Measurements from ENCODE around the gene OSBPL8.

Gene OSBPL8

DNA sequence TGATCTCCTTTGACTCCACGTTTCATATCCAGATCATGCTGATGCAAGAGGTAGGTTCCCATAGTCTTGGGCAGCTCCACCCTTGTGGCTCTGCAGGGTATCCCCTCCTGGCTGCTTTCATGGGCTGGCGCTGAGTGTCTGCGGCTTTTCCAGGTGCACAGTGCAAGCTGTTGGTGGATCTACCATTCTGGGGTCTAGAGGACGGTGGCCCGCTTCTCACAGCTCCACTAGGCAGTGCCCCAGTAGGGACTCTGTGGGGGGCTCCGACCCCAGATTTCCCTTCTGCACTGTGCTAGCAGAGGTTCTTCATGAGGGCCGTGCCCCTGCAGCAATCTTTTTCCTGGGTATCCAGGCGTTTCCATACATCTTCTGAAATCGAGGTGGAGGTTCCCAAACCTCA is 199.3 kb downstream of the OSBPL8 start:
- Histone ChIP-seq H3K9me2 (replicated peaks; ENCODE audit: insufficient read depth, low read length) (no peaks in the 10 kb centered on the region), H2AFZ (ENCODE audit: low read depth, low read length, severe bottlenecking) (no peak overlapping the region), H3K79me2 (ENCODE audit: insufficient read depth, low read length) (no peaks in the 10 kb centered on the region), H4K20me1 (ENCODE audit: low read depth, low read length) (no peaks in the 10 kb centered on the region), H3K27me3 (ENCODE audit: low read length) (no peaks in the 10 kb centered on the region), H3K4me2 (ENCODE audit: low read depth, low read length, poor library complexity, severe bottlenecking) (no peak overlapping the region), H3K4me3 (ENCODE audit: insufficient read depth, low read length, poor library complexity, severe bottlenecking) (no peak overlapping the region), H3F3A (ENCODE audit: insufficient read depth) (no peaks in the 10 kb centered on the region), H3K27ac (ENCODE audit: low read depth, low read length) (no peak overlapping the region), H3K9ac (ENCODE audit: low read length) (no peak overlapping the region), H3K36me3 (ENCODE audit: low read length) (0 out of 2 replicates have a peak, but pooled peaks cover 8% of the 10 kb centered on the region), H3K9me3 (ENCODE audit: insufficient read depth, low read length) (no peaks in the 10 kb centered on the region)
- TF ChIP-seq, protein P1, sequence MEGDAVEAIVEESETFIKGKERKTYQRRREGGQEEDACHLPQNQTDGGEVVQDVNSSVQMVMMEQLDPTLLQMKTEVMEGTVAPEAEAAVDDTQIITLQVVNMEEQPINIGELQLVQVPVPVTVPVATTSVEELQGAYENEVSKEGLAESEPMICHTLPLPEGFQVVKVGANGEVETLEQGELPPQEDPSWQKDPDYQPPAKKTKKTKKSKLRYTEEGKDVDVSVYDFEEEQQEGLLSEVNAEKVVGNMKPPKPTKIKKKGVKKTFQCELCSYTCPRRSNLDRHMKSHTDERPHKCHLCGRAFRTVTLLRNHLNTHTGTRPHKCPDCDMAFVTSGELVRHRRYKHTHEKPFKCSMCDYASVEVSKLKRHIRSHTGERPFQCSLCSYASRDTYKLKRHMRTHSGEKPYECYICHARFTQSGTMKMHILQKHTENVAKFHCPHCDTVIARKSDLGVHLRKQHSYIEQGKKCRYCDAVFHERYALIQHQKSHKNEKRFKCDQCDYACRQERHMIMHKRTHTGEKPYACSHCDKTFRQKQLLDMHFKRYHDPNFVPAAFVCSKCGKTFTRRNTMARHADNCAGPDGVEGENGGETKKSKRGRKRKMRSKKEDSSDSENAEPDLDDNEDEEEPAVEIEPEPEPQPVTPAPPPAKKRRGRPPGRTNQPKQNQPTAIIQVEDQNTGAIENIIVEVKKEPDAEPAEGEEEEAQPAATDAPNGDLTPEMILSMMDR (IDR thresholded peaks at IDR 0.05; ENCODE audit: insufficient read depth, low read length, poor library complexity, severe bottlenecking), result no peak
- no peak for TF ChIP-seq EZH2phosphoT487 (conservative IDR thresholded peaks at IDR 0.05; ENCODE audit: low read length)

DNA sequence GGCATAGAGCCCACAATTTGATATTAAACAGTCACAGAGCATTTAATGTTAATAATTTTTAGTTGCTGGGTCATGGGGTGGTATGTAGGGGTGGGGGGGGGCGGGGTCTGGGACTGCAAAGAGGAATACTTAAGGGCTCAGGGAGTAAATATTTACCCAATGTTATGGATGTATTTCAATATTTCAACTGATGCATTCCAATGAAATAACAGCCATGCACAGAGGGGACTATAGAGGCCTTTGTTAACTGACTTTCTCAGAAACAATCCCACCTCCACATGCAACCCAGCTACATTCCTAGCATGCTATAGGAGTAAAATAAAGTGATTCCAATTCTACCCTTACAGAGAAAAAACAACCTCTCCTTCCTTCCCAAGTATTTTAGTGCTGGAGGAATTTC is 203.5 kb downstream of the OSBPL8 start:
- no peaks in the 10 kb centered on the region for H3K79me2 ChIP-seq (ENCODE audit: insufficient read depth, low read length)
- TF ChIP-seq, protein P1 (IDR thresholded peaks at IDR 0.05; ENCODE audit: insufficient read depth, low read length, poor library complexity, severe bottlenecking), result no peak
- no peak for TF ChIP-seq EZH2phosphoT487 (conservative IDR thresholded peaks at IDR 0.05; ENCODE audit: low read length)
- H3F3A ChIP-seq (ENCODE audit: insufficient read depth), result no peaks in the 10 kb centered on the region
- no peaks in the 10 kb centered on the region for H4K20me1 ChIP-seq (ENCODE audit: low read depth, low read length)
- no peak overlapping the region for H3K27ac ChIP-seq (ENCODE audit: low read depth, low read length)
- H3K4me3 ChIP-seq (ENCODE audit: insufficient read depth, low read length, poor library complexity, severe bottlenecking), result no peak overlapping the region
- no peak overlapping the region for H3K4me2 ChIP-seq (ENCODE audit: low read depth, low read length, poor library complexity, severe bottlenecking)
- peaks cover 10% of the 10 kb centered on the region; the same call in 1 of the 2 replicates for H3K36me3 ChIP-seq (ENCODE audit: low read length)
- no peak overlapping the region for H2AFZ ChIP-seq (ENCODE audit: low read depth, low read length, severe bottlenecking)
- no peaks in the 10 kb centered on the region for H3K9me2 ChIP-seq (replicated peaks; ENCODE audit: insufficient read depth, low read length)
- no peaks in the 10 kb centered on the region for H3K9me3 ChIP-seq (ENCODE audit: insufficient read depth, low read length)
- H3K27me3 ChIP-seq (ENCODE audit: low read length), result no peaks in the 10 kb centered on the region
- H3K9ac ChIP-seq (ENCODE audit: low read length), result no peak overlapping the region

DNA sequence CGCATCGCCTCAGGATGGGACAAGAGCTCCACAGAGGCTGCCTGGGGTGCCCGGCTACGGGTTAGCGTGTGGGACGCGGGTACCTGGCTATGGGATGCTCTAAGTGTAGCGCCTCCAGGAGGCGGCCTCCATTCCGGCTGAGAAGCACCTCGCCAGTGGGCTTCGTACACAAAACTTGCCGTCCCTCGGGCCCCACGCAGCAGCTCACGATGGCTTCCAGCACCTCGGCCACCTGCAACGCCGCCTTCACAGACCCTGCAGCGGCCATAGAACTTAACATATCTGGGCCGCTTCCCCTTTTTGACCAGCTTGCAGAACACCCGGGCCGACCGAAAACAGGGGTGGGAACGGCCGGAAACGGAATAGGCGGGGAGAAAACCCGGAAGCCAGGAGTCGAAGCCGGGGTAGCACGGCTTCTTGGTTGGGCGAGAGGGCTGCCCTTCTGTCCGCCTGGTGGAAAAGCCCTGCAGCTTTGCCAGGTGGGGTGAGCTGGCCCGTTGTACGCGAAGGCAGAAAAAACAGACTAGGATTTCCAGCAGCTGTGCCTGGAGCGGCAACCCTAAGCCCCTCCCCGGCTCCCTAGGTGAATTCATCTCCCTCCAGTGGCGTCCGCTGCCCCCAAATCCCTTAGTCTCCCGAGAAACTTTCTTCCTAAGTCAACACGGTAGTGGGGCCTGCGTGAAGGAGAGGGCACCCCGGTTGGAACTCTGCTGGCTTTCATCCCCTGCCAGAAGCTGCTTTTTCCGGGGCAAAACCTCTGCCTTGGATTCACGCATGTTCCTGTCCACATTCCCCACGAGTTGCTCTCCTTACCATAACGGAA is 211.3 kb downstream of the OSBPL8 start, which contains the start of gene BBS10:
BBS10 (minus strand) TSS at position 337 of the 823 bp plus-strand sequence; CDS start at position 280, 57 bp downstream.
- H3K36me3 ChIP-seq (ENCODE audit: low read length), result no peaks in the 10 kb centered on the region
- H3K9ac ChIP-seq (ENCODE audit: low read length), result peak within 1 kb of the TSS; percentile 79
- H3K27me3 ChIP-seq (ENCODE audit: low read length), result no peaks in the 10 kb centered on the region
- H2AFZ ChIP-seq (ENCODE audit: low read depth, low read length, severe bottlenecking), result peak within 1 kb of the TSS; percentile 76
- H3K9me2 ChIP-seq (replicated peaks; ENCODE audit: insufficient read depth, low read length), result no peaks in the 10 kb centered on the region
- no peaks in the 10 kb centered on the region for H4K20me1 ChIP-seq (ENCODE audit: low read depth, low read length)
- no peak for TF ChIP-seq EZH2phosphoT487 (conservative IDR thresholded peaks at IDR 0.05; ENCODE audit: low read length)
- TF ChIP-seq, protein P1 (IDR thresholded peaks at IDR 0.05; ENCODE audit: insufficient read depth, low read length, poor library complexity, severe bottlenecking), result no peak
- peak within 1 kb of the TSS; percentile 85 for H3K4me2 ChIP-seq (ENCODE audit: low read depth, low read length, poor library complexity, severe bottlenecking)
- H3K79me2 ChIP-seq (ENCODE audit: insufficient read depth, low read length), result peaks cover 10% of the 10 kb centered on the region
- no peaks in the 10 kb centered on the region for H3K9me3 ChIP-seq (ENCODE audit: insufficient read depth, low read length)
- peak within 1 kb of the TSS; percentile 77 for H3K27ac ChIP-seq (ENCODE audit: low read depth, low read length)
- peak within 1 kb of the TSS; percentile 83 for H3K4me3 ChIP-seq (ENCODE audit: insufficient read depth, low read length, poor library complexity, severe bottlenecking)
- H3F3A ChIP-seq (ENCODE audit: insufficient read depth), result peaks cover 6% of the 10 kb centered on the region; the same call in 1 of the 2 replicates
